Measurements from ENCODE around the gene RBMS1.
"Not testable (repeated sequence)": the region's sequence is repeated elsewhere in the genome, so short reads cannot be mapped to it uniquely, and the experiment has no call there.

Gene RBMS1

GRCh38 chr2:160368988-160369930, 124.3 kb downstream of the RBMS1 start:
- Histone ChIP-seq H3K27ac (no peak overlapping the region), H3K9me3 (no peaks in the 10 kb centered on the region), H3K36me3 (peaks cover 0 to 5% (median 0%) of the 10 kb centered on the region in 3 donors), H3K4me1 (peaks cover 0 to 95% (median 70%) of the 10 kb centered on the region in 4 donors), H3K27me3 (no peaks in the 10 kb centered on the region), H3K4me3 (no peak overlapping the region)
- no peak for DNase-seq
- no peak for TF ChIP-seq CTCF (IDR thresholded peaks at IDR 0.05)
- intact Hi-C loops (cut with DNase I; ENCODE audit: low total_unique reads) = no loop called here

- intact Hi-C loops (cut with DNase I; ENCODE audit: low total_unique reads) = no loop called here
- no peak for TF ChIP-seq CTCF (IDR thresholded peaks at IDR 0.05)
- Histone ChIP-seq H3K27me3 (no peaks in the 10 kb centered on the region), H3K4me1 (peaks cover 0 to 95% (median 70%) of the 10 kb centered on the region in 4 donors), H3K27ac (no peak overlapping the region), H3K36me3 (peaks cover 0 to 5% (median 4%) of the 10 kb centered on the region in 3 donors), H3K9me3 (no peaks in the 10 kb centered on the region), H3K4me3 (no peak overlapping the region)
- no peak for DNase-seq
Measured at GRCh38 chr2:160367887-160368286, 125.7 kb downstream of the RBMS1 start.

- H3K4me3 ChIP-seq; H3K27me3 ChIP-seq; H3K27ac ChIP-seq; H3K36me3 ChIP-seq; DNase-seq; H3K9me3 ChIP-seq; intact Hi-C loops (cut with DNase I; ENCODE audit: low total_unique reads): not testable (repeated sequence)
- H3K4me1 ChIP-seq = peaks cover 0 to 91% (median 62%) of the 10 kb centered on the region in 4 donors
Measured at GRCh38 chr2:160367139-160367538, 126.5 kb downstream of the RBMS1 start.

GRCh38 chr2:160366474-160366873, 127.1 kb downstream of the RBMS1 start:
- peaks cover 0 to 84% (median 56%) of the 10 kb centered on the region in 4 donors for H3K4me1 ChIP-seq
- H3K4me3 ChIP-seq = no peak overlapping the region
- no peak for TF ChIP-seq CTCF (IDR thresholded peaks at IDR 0.05)
- peaks cover 0 to 5% (median 4%) of the 10 kb centered on the region in 3 donors for H3K36me3 ChIP-seq
- no peaks in the 10 kb centered on the region for H3K27me3 ChIP-seq
- intact Hi-C loops (cut with DNase I; ENCODE audit: low total_unique reads) = no loop called here
- no peak overlapping the region for H3K27ac ChIP-seq
- H3K9me3 ChIP-seq = no peaks in the 10 kb centered on the region
- no peak for DNase-seq

GRCh38 chr2:160365716-160366367, 127.8 kb downstream of the RBMS1 start:
- Histone ChIP-seq H3K4me3 (no peak overlapping the region), H3K36me3 (peaks cover 0 to 5% (median 4%) of the 10 kb centered on the region in 3 donors), H3K27ac (no peak overlapping the region), H3K9me3 (no peaks in the 10 kb centered on the region), H3K27me3 (no peaks in the 10 kb centered on the region), H3K4me1 (peaks cover 0 to 83% (median 50%) of the 10 kb centered on the region in 4 donors)
- intact Hi-C loops (cut with DNase I; ENCODE audit: low total_unique reads) = no loop called here
- peak; percentile 81 to 82 for DNase-seq
- TF ChIP-seq CTCF (IDR thresholded peaks at IDR 0.05) = no peak

- no peak for DNase-seq
- H3K27ac ChIP-seq = no peak overlapping the region
Measured at GRCh38 chr2:160364364-160364763, 129.2 kb downstream of the RBMS1 start.

More at GRCh38 chr2:160364364-160364763, 129.2 kb downstream of the RBMS1 start:
- TF ChIP-seq CTCF (IDR thresholded peaks at IDR 0.05) = no peak
- Histone ChIP-seq H3K4me1 (peaks cover 0 to 72% (median 50%) of the 10 kb centered on the region in 4 donors), H3K36me3 (peaks cover 0 to 5% (median 4%) of the 10 kb centered on the region in 3 donors), H3K27me3 (no peaks in the 10 kb centered on the region), H3K4me3 (no peak overlapping the region), H3K9me3 (no peaks in the 10 kb centered on the region)
- intact Hi-C loops (cut with DNase I; ENCODE audit: low total_unique reads) = no loop called here

Measured in tibial artery (tissue), 4 donors.